Measurements from ENCODE around the gene TSPAN9.
A peak's percentile ranks its signal among the peaks of the same experiment; 100 is the strongest.

Gene TSPAN9

GRCh38 chr12:3193131-3193530, 116.0 kb downstream of the TSPAN9 start:
- DNase-seq = no peak

- no peak for DNase-seq
Measured at GRCh38 chr12:3193755-3194154, 116.6 kb downstream of the TSPAN9 start.

GRCh38 chr12:3195337-3195736, 118.2 kb downstream of the TSPAN9 start:
- DNase-seq = no peak

- DNase-seq = no peak
Measured at GRCh38 chr12:3195859-3196483, 118.8 kb downstream of the TSPAN9 start.

GRCh38 chr12:3196488-3196887, 119.3 kb downstream of the TSPAN9 start:
- no peak for DNase-seq

- DNase-seq = no peak
Measured at GRCh38 chr12:3197131-3197818, 120.1 kb downstream of the TSPAN9 start.

GRCh38 chr12:3199551-3200031, 122.4 kb downstream of the TSPAN9 start:
- peak in 1 of 2 experiments; percentile 16 for DNase-seq

- DNase-seq = peak in 1 of 2 experiments; percentile 31
Measured at GRCh38 chr12:3200032-3200617, 122.9 kb downstream of the TSPAN9 start.

- no peak for DNase-seq
Measured at GRCh38 chr12:3200814-3201233, 123.6 kb downstream of the TSPAN9 start.

- DNase-seq = no peak
Measured at GRCh38 chr12:3201339-3202051, 124.3 kb downstream of the TSPAN9 start.

- no peak for DNase-seq
Measured at GRCh38 chr12:3202096-3202495, 124.9 kb downstream of the TSPAN9 start.

GRCh38 chr12:3202734-3203446, 125.7 kb downstream of the TSPAN9 start:
- DNase-seq = peak; percentile 24 to 38

GRCh38 chr12:3203713-3204112, 126.5 kb downstream of the TSPAN9 start:
- no peak for DNase-seq

- no peak for DNase-seq
Measured at GRCh38 chr12:3204143-3204542, 127.0 kb downstream of the TSPAN9 start.

GRCh38 chr12:3204730-3205531, 127.8 kb downstream of the TSPAN9 start:
- no peak for DNase-seq

GRCh38 chr12:3205742-3206519, 128.8 kb downstream of the TSPAN9 start:
- DNase-seq = no peak

- DNase-seq = no peak
Measured at GRCh38 chr12:3206536-3207072, 129.4 kb downstream of the TSPAN9 start.

- DNase-seq = no peak
Measured at GRCh38 chr12:3207175-3207574, 130.0 kb downstream of the TSPAN9 start.

GRCh38 chr12:3207858-3208257, 130.7 kb downstream of the TSPAN9 start:
- DNase-seq = no peak

GRCh38 chr12:3213188-3213587, 136.0 kb downstream of the TSPAN9 start:
- no peak for DNase-seq

GRCh38 chr12:3213768-3214167, 136.6 kb downstream of the TSPAN9 start:
- no peak for DNase-seq
